LNCaP clone FGC (cell line): ENCODE measurements around the gene UCN2.

ENCODE experiments used
- DNase-seq: peaks from one replicate; pipeline ENCODE4 v3.0.0-alpha.2; 2011; ENCODE audit warnings: low read depth
- H3K4me3 ChIP-seq: 2 replicates; pipeline ENCODE4 v1.5.1; 2011; ENCODE audit warnings: mild to moderate bottlenecking, low read depth, low read length, control low read depth
- CTCF ChIP-seq: IDR thresholded peaks from 2 replicates; pipeline ENCODE4 v1.5.1; 2012; ENCODE audit warnings: mild to moderate bottlenecking; ENCODE audit not compliant: control insufficient read depth, insufficient read depth; ENCODE audit errors: extremely low read depth

Gene UCN2

GRCh38 chr3:48599509-48600285, 36.1 kb upstream of the UCN2 start:
- no peak for TF ChIP-seq CTCF
- no peak for DNase-seq
- no peak overlapping the region for H3K4me3 ChIP-seq

- peak; percentile 8 for DNase-seq
- no peak for TF ChIP-seq CTCF
- no peak overlapping the region for H3K4me3 ChIP-seq
Observed at GRCh38 chr3:48599077-48599501, 35.5 kb upstream of the UCN2 start.

- no peak for TF ChIP-seq CTCF
- H3K4me3 ChIP-seq: no peak overlapping the region
- peak; percentile 7 for DNase-seq
Observed at GRCh38 chr3:48598323-48599076, 34.9 kb upstream of the UCN2 start.

- DNase-seq: no peak
- no peak overlapping the region for H3K4me3 ChIP-seq
- TF ChIP-seq CTCF: no peak
Observed at GRCh38 chr3:48597408-48597800, 33.8 kb upstream of the UCN2 start.

GRCh38 chr3:48596676-48597407, 33.3 kb upstream of the UCN2 start:
- no peak for TF ChIP-seq CTCF

GRCh38 chr3:48596157-48596556, 32.6 kb upstream of the UCN2 start:
- DNase-seq: no peak
- H3K4me3 ChIP-seq: no peak overlapping the region
- no peak for TF ChIP-seq CTCF

More at GRCh38 chr3:48596676-48597407, 33.3 kb upstream of the UCN2 start:
- DNase-seq: no peak
- no peak overlapping the region for H3K4me3 ChIP-seq
